MM.1S (cell line): ENCODE data around the gene KIF20B.

ENCODE experiments used
- EZH2 ChIP-seq: fragments of 300-600 bp; sonication (generic); optimal IDR thresholded peaks from 2 replicates; pipeline ENCODE3; 2017; ENCODE audit warnings: low read depth, mild to moderate bottlenecking, antibody characterized with exemption, low read length, mixed read lengths
- EZH2phosphoT487 ChIP-seq: fragments of 300-600 bp; sonication (generic); IDR thresholded peaks from 2 replicates; pipeline ENCODE4 v1.6.1; 2018; ENCODE audit warnings: antibody characterized with exemption, low read length
- TF ChIP-seq, protein P1 (sequence below): fragments of 300-600 bp; sonication (generic); IDR thresholded peaks from 2 replicates; pipeline ENCODE4 v1.5.1; 2016; ENCODE audit warnings: antibody characterized with exemption, low read length, mixed read lengths

DNA sequence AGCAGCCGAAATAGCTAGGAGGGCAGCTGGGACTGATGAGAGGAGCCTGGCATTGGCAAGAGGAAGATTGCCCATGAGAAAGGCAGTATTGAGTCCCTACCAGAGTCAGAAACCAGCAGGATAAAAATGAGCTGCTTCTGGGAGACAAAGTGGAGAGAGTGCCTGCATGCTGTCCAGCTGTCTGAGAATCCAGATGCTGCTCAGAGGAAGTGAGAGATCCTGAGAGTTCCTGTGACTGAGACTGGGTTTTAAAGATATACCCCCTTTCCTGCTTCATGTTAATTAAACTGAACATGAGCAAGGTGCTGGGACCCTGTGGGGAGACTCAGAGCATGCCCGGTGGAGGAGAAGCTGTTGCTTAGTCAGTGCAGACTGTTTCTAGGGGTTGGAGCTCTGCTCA lies 107.5 kb downstream of the KIF20B start:
- no peak for TF ChIP-seq EZH2
- TF ChIP-seq, protein P1, sequence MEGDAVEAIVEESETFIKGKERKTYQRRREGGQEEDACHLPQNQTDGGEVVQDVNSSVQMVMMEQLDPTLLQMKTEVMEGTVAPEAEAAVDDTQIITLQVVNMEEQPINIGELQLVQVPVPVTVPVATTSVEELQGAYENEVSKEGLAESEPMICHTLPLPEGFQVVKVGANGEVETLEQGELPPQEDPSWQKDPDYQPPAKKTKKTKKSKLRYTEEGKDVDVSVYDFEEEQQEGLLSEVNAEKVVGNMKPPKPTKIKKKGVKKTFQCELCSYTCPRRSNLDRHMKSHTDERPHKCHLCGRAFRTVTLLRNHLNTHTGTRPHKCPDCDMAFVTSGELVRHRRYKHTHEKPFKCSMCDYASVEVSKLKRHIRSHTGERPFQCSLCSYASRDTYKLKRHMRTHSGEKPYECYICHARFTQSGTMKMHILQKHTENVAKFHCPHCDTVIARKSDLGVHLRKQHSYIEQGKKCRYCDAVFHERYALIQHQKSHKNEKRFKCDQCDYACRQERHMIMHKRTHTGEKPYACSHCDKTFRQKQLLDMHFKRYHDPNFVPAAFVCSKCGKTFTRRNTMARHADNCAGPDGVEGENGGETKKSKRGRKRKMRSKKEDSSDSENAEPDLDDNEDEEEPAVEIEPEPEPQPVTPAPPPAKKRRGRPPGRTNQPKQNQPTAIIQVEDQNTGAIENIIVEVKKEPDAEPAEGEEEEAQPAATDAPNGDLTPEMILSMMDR = no peak
- no peak for TF ChIP-seq EZH2phosphoT487
